HG02973 (cell line): ENCODE measurements around the gene ASB2.

Experiments
- ATAC-seq: cut with Tn5 transposase; IDR thresholded peaks from one replicate; pipeline ENCODE4 v1.9.1; 2021; ENCODE audit warnings: moderate library complexity; ENCODE audit not compliant: unreplicated experiment

ASB2 gene

GRCh38 chr14:94001501-94002396, 25.4 kb upstream of the ASB2 start:
- ATAC-seq: peak; percentile 44

DNA sequence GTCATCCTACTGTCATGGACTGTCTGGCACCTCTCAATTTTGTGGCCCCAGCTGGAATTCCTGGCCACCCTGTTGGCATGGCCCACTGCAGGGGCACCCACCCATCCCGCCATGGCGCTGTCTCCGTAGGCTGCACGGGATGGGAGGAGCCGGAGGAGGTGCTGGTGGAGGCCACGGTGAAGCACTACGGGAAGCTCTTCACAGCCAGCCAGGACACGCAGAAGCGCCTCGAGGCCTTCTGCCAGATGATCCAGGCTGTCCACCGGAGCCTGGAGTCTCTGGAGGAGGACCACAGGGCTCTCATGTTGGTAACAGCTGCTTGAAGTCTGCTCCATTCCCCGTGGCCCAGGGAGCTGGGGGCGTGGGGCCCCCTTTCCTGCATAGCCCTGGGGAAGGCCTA, 24.6 kb upstream of the ASB2 start:
- ATAC-seq: no peak

- no peak for ATAC-seq
Observed at GRCh38 chr14:94000267-94000666, 23.9 kb upstream of the ASB2 start.

GRCh38 chr14:93999573-93999972, 23.2 kb upstream of the ASB2 start:
- no peak for ATAC-seq

DNA sequence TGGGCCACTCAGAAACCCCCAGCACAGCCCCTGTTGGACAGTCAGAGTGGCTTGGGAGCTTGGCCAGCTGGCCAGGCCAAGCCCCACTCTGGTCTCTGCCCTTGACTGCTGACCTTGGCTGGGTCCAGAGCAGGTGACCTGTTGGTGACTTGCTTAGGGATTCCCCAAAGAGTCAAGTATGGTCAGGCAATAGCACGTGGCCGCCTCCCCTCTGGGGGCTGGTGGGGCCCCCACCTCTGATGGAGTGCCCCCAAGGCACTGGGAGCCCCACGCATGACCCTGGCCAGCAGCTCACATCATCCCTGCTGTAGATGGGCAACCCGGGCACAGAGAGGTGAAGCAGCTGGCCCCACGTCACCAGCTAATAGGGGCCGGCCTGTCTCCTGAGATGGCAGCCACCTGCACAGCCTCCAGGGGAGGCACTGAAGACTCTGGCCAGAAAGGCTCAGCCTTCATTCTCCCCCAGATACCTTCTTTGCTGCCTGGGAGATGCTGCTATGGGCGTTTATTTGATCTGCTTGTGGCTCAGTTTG, 22.6 kb upstream of the ASB2 start:
- ATAC-seq: no peak

DNA sequence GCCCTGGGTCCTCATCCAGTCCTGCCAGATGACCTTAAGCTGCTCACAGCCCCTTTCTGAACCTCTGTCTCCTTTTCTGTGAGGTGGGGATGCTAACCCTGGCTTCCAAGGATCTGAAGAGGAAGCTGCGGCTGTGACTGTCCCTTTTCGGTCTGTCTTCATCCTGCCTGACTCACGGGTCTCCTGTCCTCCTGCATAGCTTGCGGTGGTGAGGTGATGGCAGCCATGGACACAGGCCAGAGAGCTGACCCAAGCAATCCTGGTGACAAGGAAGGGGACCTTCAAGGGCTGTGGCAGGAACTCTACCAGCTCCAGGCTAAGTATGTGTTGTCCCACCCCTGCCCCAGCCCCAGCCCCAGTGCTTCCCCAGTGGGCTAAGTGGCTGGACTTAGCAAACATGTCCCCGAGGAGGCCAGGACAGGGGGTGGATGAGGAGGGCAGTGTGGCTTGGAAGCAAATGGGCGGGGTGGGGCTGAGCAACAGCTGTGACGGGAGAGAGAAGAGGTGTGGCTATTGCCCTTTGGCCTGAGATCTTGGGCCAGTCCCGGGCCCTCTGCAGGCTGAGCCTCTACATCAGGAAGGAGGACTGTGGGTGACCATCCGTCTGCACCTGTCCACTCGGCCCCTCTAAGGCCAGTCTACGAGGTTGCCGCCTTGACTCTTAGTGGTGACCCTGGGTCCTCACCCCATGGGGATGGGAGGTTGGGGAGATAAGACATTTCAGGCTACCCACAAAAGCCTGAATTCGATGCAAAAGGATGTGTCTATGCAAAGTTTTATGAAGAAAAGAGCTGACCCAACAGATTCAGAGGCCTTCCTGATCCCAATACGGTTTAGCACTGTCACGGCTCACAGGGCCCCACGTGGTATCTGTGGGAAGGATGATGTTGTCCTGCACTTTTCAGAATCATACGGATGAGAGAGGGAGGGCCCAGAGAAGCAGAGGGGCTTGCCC, 21.8 kb upstream of the ASB2 start:
- ATAC-seq: no peak

DNA sequence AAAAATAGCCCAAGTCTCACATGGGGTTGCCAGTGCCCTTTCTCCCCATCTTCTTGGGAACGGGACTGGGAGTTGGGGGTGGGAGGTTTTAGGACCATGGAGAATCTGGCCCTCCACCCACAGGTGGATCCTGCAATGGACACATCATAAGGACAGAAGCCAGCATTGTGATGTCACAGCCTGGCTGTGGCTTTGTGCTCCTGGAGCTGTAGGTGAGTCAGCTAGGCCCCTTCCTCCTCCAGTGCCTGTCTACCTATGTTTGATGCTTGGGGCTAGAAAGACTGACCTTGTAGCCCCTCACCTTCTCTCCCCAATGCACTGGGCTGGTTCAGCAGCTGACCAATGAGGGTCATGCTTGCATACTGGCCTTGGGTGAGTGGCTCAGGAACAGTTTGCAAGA, 20.7 kb upstream of the ASB2 start, which contains the start of gene CCDC197:
TSS of gene CCDC197 (plus strand) at position 220 of the 400 bp plus-strand sequence. CDS start 831 bp downstream, outside the sequence.
- no peak for ATAC-seq

GRCh38 chr14:93996130-93996695, 19.8 kb upstream of the ASB2 start:
- ATAC-seq: no peak

GRCh38 chr14:93994919-93995682, 18.7 kb upstream of the ASB2 start:
- ATAC-seq: no peak

- no peak for ATAC-seq
Observed at GRCh38 chr14:93993382-93993781, 17.0 kb upstream of the ASB2 start.

DNA sequence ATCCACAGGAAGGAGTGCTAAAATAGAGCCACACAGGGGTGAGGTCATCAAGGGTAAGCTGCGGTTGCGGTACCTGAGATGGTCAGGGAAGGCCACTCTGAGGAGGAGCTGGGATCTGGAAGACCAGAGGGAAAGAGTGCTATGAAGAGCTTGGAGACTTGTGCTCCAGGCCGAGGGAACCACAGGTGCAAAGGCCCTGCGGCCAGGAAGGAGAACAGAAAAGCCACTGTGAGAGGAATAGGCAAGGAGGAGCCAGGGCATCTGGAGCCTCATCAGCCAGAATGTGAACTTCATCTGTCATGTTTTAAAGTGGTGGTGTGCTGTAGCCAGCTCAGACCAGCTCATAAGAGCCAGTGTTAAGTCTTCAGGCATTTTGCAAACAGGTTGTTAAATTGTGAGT, 15.3 kb upstream of the ASB2 start:
- no peak for ATAC-seq

DNA sequence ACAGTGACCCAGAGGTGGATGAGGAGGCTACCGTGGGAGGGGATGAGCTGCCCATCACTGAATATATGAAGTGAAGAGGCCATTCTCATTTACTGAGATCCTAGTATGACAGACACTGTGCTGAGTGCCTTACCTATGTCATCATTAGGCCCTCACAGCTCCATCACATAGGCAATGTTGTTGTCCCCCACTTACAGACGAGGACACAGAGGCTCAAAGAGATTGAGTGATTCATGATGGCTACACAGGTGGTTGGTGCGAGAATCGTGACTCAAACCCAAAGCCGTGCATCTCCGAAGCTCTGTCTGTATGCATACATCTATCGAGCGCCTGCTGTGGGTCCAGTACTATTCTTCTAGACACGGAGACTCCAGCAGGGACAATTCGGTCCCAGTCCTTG, 14.8 kb upstream of the ASB2 start:
- ATAC-seq: no peak

- ATAC-seq: peak; percentile 49
Observed at GRCh38 chr14:93989939-93990338, 13.6 kb upstream of the ASB2 start.

- ATAC-seq: no peak
Observed at GRCh38 chr14:93987815-93988476, 11.6 kb upstream of the ASB2 start.

DNA sequence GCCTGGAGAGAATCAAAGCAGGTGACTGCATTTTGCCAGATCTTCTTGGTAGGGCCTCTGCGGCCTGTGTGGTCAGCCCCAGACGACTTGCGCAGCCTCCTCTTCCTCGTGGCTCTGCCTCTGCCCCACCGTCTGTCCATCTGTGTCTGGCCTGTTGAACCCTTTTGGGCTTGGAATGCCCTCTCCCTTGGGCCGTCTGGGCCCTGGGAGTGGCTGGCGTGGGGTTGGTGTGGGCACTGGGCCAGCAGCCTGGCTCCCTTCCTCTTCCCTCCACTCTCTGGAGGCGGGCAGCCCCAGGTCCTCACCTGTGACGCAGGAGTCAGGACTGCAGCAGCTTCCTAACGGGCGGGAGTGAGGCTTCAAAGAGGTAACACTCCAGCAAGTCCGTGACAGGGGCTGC, 11.0 kb upstream of the ASB2 start:
- no peak for ATAC-seq

DNA sequence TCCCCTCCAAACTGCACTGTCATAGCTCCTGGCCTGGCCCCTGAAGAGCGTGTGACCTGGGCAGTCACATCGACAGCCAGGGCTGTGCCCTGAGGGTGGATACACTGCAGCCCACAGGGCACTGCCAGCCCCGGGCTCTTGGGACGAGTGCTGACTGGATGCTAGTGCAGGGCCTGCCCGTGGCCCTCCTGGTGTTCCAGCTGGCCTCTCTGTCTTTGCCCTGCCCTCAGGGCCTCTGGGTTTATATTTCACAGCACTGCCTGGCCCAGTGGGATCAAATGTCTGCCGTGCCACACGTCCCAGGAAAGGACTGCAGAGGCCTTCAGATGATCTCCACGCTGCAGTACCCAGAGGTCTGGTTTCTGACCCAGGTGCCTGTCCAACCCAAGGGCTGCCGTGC, 10.6 kb upstream of the ASB2 start:
- no peak for ATAC-seq

GRCh38 chr14:93984987-93985410, 8.6 kb upstream of the ASB2 start:
- no peak for ATAC-seq

- no peak for ATAC-seq
Observed at GRCh38 chr14:93984070-93984469, 7.7 kb upstream of the ASB2 start.

GRCh38 chr14:93982230-93983007, 6.0 kb upstream of the ASB2 start:
- ATAC-seq: no peak
